GM12878 (cell line): ENCODE measurements around the gene GGT1. TPM values are rescaled to one million over a fixed set of nuclear protein-coding genes. Genes with fewer than 3 reads are reported as not detected.

ENCODE experiments used
- ATAC-seq: fragments of 200-7000 bp; cut with Tn5 transposase; 3 replicates; pipeline ENCODE4 v1.9.1; 2020; ENCODE audit warnings: mild to moderate bottlenecking, moderate library complexity
- BruUV-seq: library from RNA; stranded (reverse); fragments of 400-500 nt; replicated peaks from 2 replicates; lab custom pipeline; 2021; lab: Mats Ljungman, UMichigan
- CTCF ChIA-PET: fragments of 300-600 bp; sonication (Branson Sonifier 250); formaldehyde crosslinking; extraction: SDS; loops from one replicate; lab custom pipeline; 2021; ENCODE audit warnings: inconsistent platforms; lab: Yijun Ruan, JAX
- POLR2A ChIA-PET: fragments of 350-600 bp; formaldehyde crosslinking; extraction: SDS; loops from one replicate; lab custom pipeline; 2021; ENCODE audit warnings: inconsistent platforms; lab: Charles Lee
- RAD21 ChIA-PET: fragments of 300-600 bp; sonication (Branson Sonifier 250); formaldehyde crosslinking; loops from one replicate; lab custom pipeline; 2023; ENCODE audit warnings: antibody characterized with exemption; ENCODE audit not compliant: unreplicated experiment; lab: Charles Lee
- SMC1A ChIA-PET: fragments of 300-600 bp; sonication (Branson Sonifier 250); formaldehyde crosslinking; loops from one replicate; lab custom pipeline; 2023; ENCODE audit not compliant: unreplicated experiment, uncharacterized antibody; lab: Charles Lee
- DNase-seq: peaks from one replicate; pipeline ENCODE4 v3.0.0-alpha.2; 2011; ENCODE audit warnings: low read depth, low spot score
- FAIRE-seq: peaks from 3 replicates; lab custom pipeline; 2011; peaks lifted over from hg19 to GRCh38; lab: Jason Lieb, UNC
- H2AFZ ChIP-seq: 2 replicates; pipeline ENCODE4 v1.6.0; 2011; ENCODE audit warnings: low read depth, low read length, control low read depth; ENCODE audit not compliant: control insufficient read depth
- H3K27ac ChIP-seq: 2 replicates; pipeline ENCODE4 v1.5.1; 2011; ENCODE audit warnings: control low read depth; ENCODE audit not compliant: control insufficient read depth, insufficient read depth
- H3K27me3 ChIP-seq, 2 experiments: replicated peaks in 1 of 2; 2 replicates each; pipeline versions ENCODE4 v1.6.0 to v1.6.1; 2011; ENCODE audit warnings: low read length in 1 of 2; ENCODE audit not compliant: control insufficient read depth in 2 of 2, insufficient read depth in 2 of 2
- H3K36me3 ChIP-seq, 2 experiments: 2 replicates each; pipeline ENCODE4 v1.5.1; 2011; ENCODE audit warnings: low read length in 1 of 2; ENCODE audit not compliant: control insufficient read depth in 2 of 2, insufficient read depth in 2 of 2
- H3K4me1 ChIP-seq: 2 replicates; pipeline ENCODE4 v1.6.1; 2011; ENCODE audit warnings: mild to moderate bottlenecking, low read length, moderate library complexity, mixed read lengths; ENCODE audit not compliant: control insufficient read depth, insufficient read depth
- H3K4me2 ChIP-seq: 2 replicates; pipeline ENCODE4 v1.6.0; 2011; ENCODE audit warnings: control low read depth; ENCODE audit not compliant: control insufficient read depth, insufficient read depth
- H3K4me3 ChIP-seq: fragments of 200-600 bp; sonication (generic); 2 replicates; pipeline ENCODE4 v1.5.1; 2016
- H3K79me2 ChIP-seq: 2 replicates; pipeline ENCODE4 v1.6.0; 2011; ENCODE audit warnings: low read length; ENCODE audit not compliant: control insufficient read depth, insufficient read depth
- H3K9ac ChIP-seq: 2 replicates; pipeline ENCODE4 v1.8.0; 2011; ENCODE audit warnings: low read length, control low read depth, mixed read lengths; ENCODE audit not compliant: control insufficient read depth, insufficient read depth
- H3K9me3 ChIP-seq: replicated peaks from 3 replicates; pipeline ENCODE4 v1.5.1; 2011; ENCODE audit warnings: mild to moderate bottlenecking, low read length; ENCODE audit not compliant: control insufficient read depth, insufficient read depth
- H4K20me1 ChIP-seq: 2 replicates; pipeline ENCODE4 v1.6.0; 2011; ENCODE audit not compliant: control insufficient read depth, insufficient read depth
- BMI1 ChIP-seq: fragments of 450-650 bp; IDR thresholded peaks from 2 replicates; pipeline ENCODE4 v1.6.1; 2016; ENCODE audit warnings: mild to moderate bottlenecking, moderate library complexity, borderline replicate concordance
- CBX5 ChIP-seq: sonication (generic); IDR thresholded peaks from 2 replicates; pipeline ENCODE4 v1.6.1; 2016; ENCODE audit warnings: low read depth, moderate library complexity, mild to moderate bottlenecking, inconsistent platforms
- CTCF ChIP-seq, 3 experiments: IDR thresholded peaks in 2 of 3; conservative IDR thresholded peaks in 1 of 3; 2 replicates each; pipeline ENCODE4 v1.5.1; 2011; ENCODE audit warnings: low read depth in 3 of 3, low read length in 3 of 3, mild to moderate bottlenecking in 3 of 3, control low read depth in 2 of 3, moderate library complexity in 2 of 3, inconsistent platforms in 1 of 3, mixed read lengths in 1 of 3; ENCODE audit not compliant: control insufficient read depth in 2 of 3, insufficient read depth in 1 of 3; ENCODE audit errors: extremely low read depth in 1 of 3
- E4F1 ChIP-seq: fragments of 450-650 bp; IDR thresholded peaks from 2 replicates; pipeline ENCODE4 v1.6.1; 2018; ENCODE audit warnings: borderline replicate concordance, mild to moderate bottlenecking; ENCODE audit not compliant: partially characterized antibody
- EGR1 ChIP-seq, 2 experiments: IDR thresholded peaks; 1 replicate in 1 of 2; 2 replicates in 1 of 2; pipeline ENCODE4 v1.6.1; 2011 to 2012; ENCODE audit warnings: low read depth in 2 of 2, low read length in 2 of 2, borderline replicate concordance in 1 of 2, mild to moderate bottlenecking in 1 of 2, moderate library complexity in 1 of 2
- FOXM1 ChIP-seq: IDR thresholded peaks from 2 replicates; pipeline ENCODE4 v1.6.1; 2012; ENCODE audit warnings: low read depth, mild to moderate bottlenecking, inconsistent platforms, low read length, moderate library complexity
- GATAD2B ChIP-seq: fragments of 450-650 bp; conservative IDR thresholded peaks from 2 replicates; pipeline ENCODE4 v1.6.1; 2017; ENCODE audit warnings: low read depth, mild to moderate bottlenecking, moderate library complexity
- HSF1 ChIP-seq: fragments of 150-350 bp; IDR thresholded peaks from 2 replicates; pipeline ENCODE4 v1.6.1; 2014; ENCODE audit warnings: mild to moderate bottlenecking, low read depth, low read length
- NR2F1 ChIP-seq: fragments of 450-650 bp; conservative IDR thresholded peaks from 2 replicates; pipeline ENCODE4 v1.6.1; 2017; ENCODE audit warnings: mild to moderate bottlenecking
- SMAD1 ChIP-seq: fragments of 450-650 bp; IDR thresholded peaks from 2 replicates; pipeline ENCODE4 v1.6.1; 2018; ENCODE audit warnings: mild to moderate bottlenecking, low read depth; ENCODE audit not compliant: partially characterized antibody
- ZNF217 ChIP-seq: fragments of 450-650 bp; IDR thresholded peaks from 2 replicates; pipeline ENCODE4 v1.6.1; 2017; ENCODE audit warnings: antibody characterized with exemption, mild to moderate bottlenecking
- ZNF24 ChIP-seq: fragments of 450-650 bp; IDR thresholded peaks from 2 replicates; pipeline ENCODE4 v1.6.1; 2017; ENCODE audit warnings: antibody characterized with exemption, mild to moderate bottlenecking
- WGBS: methylation state at CpG from one replicate; pipeline ENCODE4 v1.1.6; 2016; ENCODE audit warnings: low lambda C conversion rate; ENCODE audit not compliant: insufficient replicate concordance, insufficient coverage; ENCODE audit errors: missing lambda C conversion rate; 5-methylcytosine and 5-hydroxymethylcytosine counted together
- in situ Hi-C: fragments of 300-500 bp; cut with MboI; formaldehyde crosslinking; loops from 9 replicates; pipeline ENCODE4 v1.14.3; 2018; ENCODE audit warnings: mixed read lengths
- intact Hi-C: fragments of 100-400 bp; cut with micrococcal nuclease; formaldehyde crosslinking; loops from one replicate; pipeline ENCODE4 v1.14.2; 2022; ENCODE audit not compliant: unreplicated experiment
- polyA plus RNA-seq, 11 experiments: library from polyadenylated mRNA; depleted of rRNA in 4 of 11; unstranded in 6 of 11; stranded (reverse) in 5 of 11; fragments of >200 nt; fragmentation: Nextera tagmentation in 4 of 11; fragmentation: Illumina TruSeq in 1 of 11; extraction: Ambion mirVana in 4 of 11; extraction: Trizol in 1 of 11; gene quantifications; 1 replicate in 1 of 11; 2 replicates in 10 of 11; pipeline versions ENCODE4 v1.2.1 to v1.2.3, GENCODE V29; 2011 to 2016; ENCODE audit warnings: inconsistent platforms in 2 of 11, missing spikeins in 2 of 11, low read depth in 1 of 11
- total RNA-seq, 4 experiments: library from RNA; depleted of rRNA in 3 of 4; stranded (reverse); fragments of >200 nt in 3 of 4; fragmentation: Illumina TruSeq in 1 of 4; extraction: Trizol in 1 of 4; gene quantifications; 2 replicates each; pipeline versions ENCODE4 v1.2.1 to v1.2.3, GENCODE V29; 2013 to 2021

Gene GGT1
- total and polyA plus RNA-seq, 10 of the 15 experiments (the other 5 are each of a cell fraction or from before 2014, with no cell fraction given), result 0.47 to 26.6 (median 9.1) TPM

- ChIA-PET RAD21 (interaction anchor here (0.6 kb wide), 1 partner anchor 39 kb away, joined by 4 read pairs; no protein-coding TSS in a partner anchor), POLR2A (no interaction called here), SMC1A (no interaction called here), CTCF (interaction anchor here (0.8 kb wide), 1 partner anchor 75 kb away, joined by 3 read pairs; no protein-coding TSS in a partner anchor)
- DNase-seq (no peak), ATAC-seq (peak; percentile 29), FAIRE-seq (no peak)
- intact Hi-C loops, result no loop called here
- Histone ChIP-seq H3K79me2 (no peaks in the 10 kb centered on the region), H3K36me3 (no peaks in the 10 kb centered on the region), H4K20me1 (no peaks in the 10 kb centered on the region), H3K9me3 (no peaks in the 10 kb centered on the region), H3K4me1 (no peaks in the 10 kb centered on the region), H3K27me3 (no peaks in the 10 kb centered on the region), H3K4me2 (peak overlapping the region; percentile 77), H2AFZ (peak overlapping the region; percentile 90), H3K9ac (peak overlapping the region; percentile 40; the same call in 1 of the 2 replicates), H3K27ac (no peak overlapping the region), H3K4me3 (peak overlapping the region; percentile 58; the same call in 1 of the 2 replicates)
- in situ Hi-C loops, result no loop called here
- WGBS, result 12% methylated on average over 24 of the region's 33 CpGs
- TF ChIP-seq ZNF24 (no peak), EGR1 (IDR thresholded peaks at IDR 0.05; ENCODE audit: borderline replicate concordance in 1 of 2, low read depth in 2 of 2, low read length in 2 of 2) (peak in 1 of 2 experiments; percentile 67; a peak in 1 of 3 replicates), E4F1 (no peak), SMAD1 (no peak), CTCF (IDR thresholded peaks at IDR 0.05 in 2 of 3, conservative IDR thresholded peaks at IDR 0.05 in 1 of 3; ENCODE audit: control insufficient read depth in 2 of 3, extremely low read depth in 1 of 3, insufficient read depth in 1 of 3, low read depth in 3 of 3, low read length in 3 of 3) (no peak), ZNF217 (no peak), NR2F1 (peak; percentile 13; the same call in 1 of the 2 replicates), FOXM1 (no peak), BMI1 (no peak), CBX5 (no peak), GATAD2B (0 out of 2 replicates have a peak, but pooled peaks have one; percentile 44), HSF1 (no peak)
- BruUV-seq, result no TSS peak
These were observed 10.7 kb upstream of the GGT1 start for GRCh38 chr22:24592058-24592850.
